Measurements from ENCODE around the gene RNF175. TPM values are rescaled to one million over a fixed set of nuclear protein-coding genes. Genes with fewer than 3 reads are reported as not detected.

The RNF175 gene
- total RNA-seq, 4 donors from 2014 or later = 0.96 TPM; not detected in 3

GRCh38 chr4:153661908-153662307 is 97.9 kb downstream of the RNF175 start:
- Histone ChIP-seq H3K4me1 (no peaks in the 10 kb centered on the region), H3K27me3 (no peaks in the 10 kb centered on the region), H3K36me3 (no peaks in the 10 kb centered on the region), H3K9me3 (no peaks in the 10 kb centered on the region), H3K27ac (no peak overlapping the region), H3K4me3 (no peak overlapping the region)
- intact Hi-C loops (cut with DNase I; ENCODE audit: low total_unique reads) = no loop called here
- TF ChIP-seq CTCF (IDR thresholded peaks at IDR 0.05) (no peak), POLR2A (IDR thresholded peaks at IDR 0.05) (no peak), EP300 (IDR thresholded peaks at IDR 0.05; ENCODE audit: low read depth) (no peak), POLR2AphosphoS5 (IDR thresholded peaks at IDR 0.05) (no peak)
- 86 to 97% methylated on average over 1 of the region's 1 CpG for WGBS, 2 donors (ENCODE audit: low coverage in 1 of 2)
- in situ Hi-C loops (cut with MboI; ENCODE audit: low pct_ligation_motif_present in 1 of 4, low pct_unique_long_range_greater_than_20kb in 1 of 4, low sequenced_read_pairs in 3 of 4) = no loop called here
- no peak for DNase-seq

- no peak for DNase-seq
- no peaks in the 10 kb centered on the region for H3K27me3 ChIP-seq
- in situ Hi-C loops (cut with MboI; ENCODE audit: low pct_ligation_motif_present in 1 of 4, low pct_unique_long_range_greater_than_20kb in 1 of 4, low sequenced_read_pairs in 3 of 4) (no loop called here), intact Hi-C loops (cut with DNase I; ENCODE audit: low total_unique reads) (no loop called here)
- H3K4me1 ChIP-seq = no peaks in the 10 kb centered on the region
- WGBS, 2 donors (ENCODE audit: low coverage in 1 of 2) = 71 to 73% methylated on average over 4 to 6 of the region's 6 CpGs
- H3K4me3 ChIP-seq = no peak overlapping the region
- no peaks in the 10 kb centered on the region for H3K36me3 ChIP-seq
- TF ChIP-seq POLR2AphosphoS5 (IDR thresholded peaks at IDR 0.05) = peak in 1 of 3 donors; percentile 29
- no peak for TF ChIP-seq EP300 (IDR thresholded peaks at IDR 0.05; ENCODE audit: low read depth)
- H3K27ac ChIP-seq = peak overlapping the region in 1 of 4 donors; percentile 16
- no peaks in the 10 kb centered on the region for H3K9me3 ChIP-seq
Measured at GRCh38 chr4:153661215-153661822, 98.5 kb downstream of the RNF175 start.

Other genes starting within 250 kb of the RNF175 start
- 10 to 100 TPM in 2 of 4 donors, 1 to 10 TPM in 1, under 1 TPM in 1; 0.40 to 17.6 (median 9.1) TPM for gene TLR2, start 75.7 kb downstream of the RNF175 start, total RNA-seq
- gene SFRP2, start 29.1 kb upstream of the RNF175 start, total RNA-seq = 10 to 100 TPM in 2 of 4 donors, 1 to 10 TPM in 2; 6.4 to 61.7 (median 15.6) TPM

Data from transverse colon (tissue), 4 donors.